DND-41 (cell line): Measurements from ENCODE around the gene FAR2.
"Not testable (repeated sequence)": the region's sequence is repeated elsewhere in the genome, so short reads cannot be mapped to it uniquely, and the experiment has no call there.

Experiments
- ATAC-seq: fragments of 200-7000 bp; cut with Tn5 transposase; 3 replicates; pipeline ENCODE4 v1.9.1; 2021; ENCODE audit warnings: low read depth; ENCODE audit not compliant: insufficient read depth
- DNase-seq: peaks from one replicate; pipeline ENCODE4 v3.0.0-alpha.2; 2020
- H2AFZ ChIP-seq: 2 replicates; pipeline ENCODE4 v1.6.0; 2012; ENCODE audit warnings: low read depth, low read length
- H3K27ac ChIP-seq: 2 replicates; pipeline ENCODE4 v1.5.1; 2012; ENCODE audit warnings: low read length, inconsistent platforms
- H3K27me3 ChIP-seq: fragments of 200-600 bp; sonication (generic); 2 replicates; pipeline ENCODE4 v1.6.0; 2012; ENCODE audit warnings: low read length, mild to moderate bottlenecking, inconsistent platforms; ENCODE audit not compliant: insufficient read depth, poor library complexity
- H3K36me3 ChIP-seq: 2 replicates; pipeline ENCODE4 v1.5.1; 2012; ENCODE audit warnings: low read length, inconsistent platforms; ENCODE audit not compliant: insufficient read depth
- H3K4me1 ChIP-seq: 2 replicates; pipeline ENCODE4 v1.5.1; 2012; ENCODE audit warnings: mild to moderate bottlenecking, low read length; ENCODE audit not compliant: insufficient read depth
- H3K4me2 ChIP-seq: 2 replicates; pipeline ENCODE4 v1.6.0; 2012; ENCODE audit warnings: mild to moderate bottlenecking, moderate library complexity, low read length, inconsistent platforms; ENCODE audit not compliant: insufficient read depth
- H3K4me3 ChIP-seq, 2 experiments: fragments of 200-600 bp in 1 of 2; shearing (Covaris generic) in 1 of 2; 2 replicates each; pipeline ENCODE4 v1.5.1; 2012 to 2016; ENCODE audit warnings: inconsistent platforms in 2 of 2, low read length in 2 of 2, mild to moderate bottlenecking in 2 of 2, low read depth in 1 of 2, moderate library complexity in 1 of 2
- H3K79me2 ChIP-seq: 2 replicates; pipeline ENCODE4 v1.6.0; 2012; ENCODE audit warnings: low read length, inconsistent platforms; ENCODE audit not compliant: insufficient read depth
- H3K9ac ChIP-seq: 2 replicates; pipeline ENCODE4 v1.6.0; 2012; ENCODE audit warnings: low read depth, mild to moderate bottlenecking, inconsistent platforms, low read length, moderate library complexity
- H3K9me3 ChIP-seq: 2 replicates; pipeline ENCODE4 v1.5.1; 2012; ENCODE audit warnings: low read length, moderate library complexity, mild to moderate bottlenecking, inconsistent platforms; ENCODE audit not compliant: insufficient read depth, severe bottlenecking
- H4K20me1 ChIP-seq: 2 replicates; pipeline ENCODE4 v1.6.0; 2012; ENCODE audit warnings: low read length; ENCODE audit not compliant: insufficient read depth
- CTCF ChIP-seq: IDR thresholded peaks from 2 replicates; pipeline ENCODE4 v1.5.1; 2012; ENCODE audit warnings: borderline replicate concordance, low read length, moderate library complexity, mild to moderate bottlenecking; ENCODE audit not compliant: poor library complexity, severe bottlenecking; ENCODE audit errors: extremely low read depth
- EZH2 ChIP-seq: IDR thresholded peaks from 3 replicates; pipeline ENCODE4 v1.6.1; 2012; ENCODE audit warnings: borderline replicate concordance, low read depth, mild to moderate bottlenecking, moderate library complexity, low read length, inconsistent platforms; ENCODE audit not compliant: severe bottlenecking

FAR2 gene

GRCh38 chr12:29164477-29165393 is 15.7 kb downstream of the FAR2 start:
- DNase-seq (no peak), ATAC-seq (peak; percentile 54; the same call in 2 of the 3 replicates)
- TF ChIP-seq CTCF (no peak), EZH2 (no peak)
- no peaks in the 10 kb centered on the region for H3K27me3 ChIP-seq
- no peak overlapping the region for H3K4me2 ChIP-seq
- no peak overlapping the region for H2AFZ ChIP-seq
- H4K20me1 ChIP-seq, result no peaks in the 10 kb centered on the region; the same call in 1 of the 2 replicates
- no peak overlapping the region for H3K9ac ChIP-seq
- H3K27ac ChIP-seq, result 0 out of 2 replicates have a peak overlapping the region, but pooled peaks have one; percentile 11
- no peaks in the 10 kb centered on the region for H3K36me3 ChIP-seq
- no peaks in the 10 kb centered on the region for H3K9me3 ChIP-seq
- H3K4me3 ChIP-seq, result no peak overlapping the region
- H3K4me1 ChIP-seq, result peaks cover 10% of the 10 kb centered on the region
- H3K79me2 ChIP-seq, result peaks cover 5% of the 10 kb centered on the region

- peaks cover 10% of the 10 kb centered on the region for H3K36me3 ChIP-seq
- no peaks in the 10 kb centered on the region for H3K27me3 ChIP-seq
- H3K4me2 ChIP-seq, result no peak overlapping the region
- ATAC-seq, result no peak
- no peak overlapping the region for H3K9ac ChIP-seq
- no peak overlapping the region for H3K27ac ChIP-seq
- H3K4me3 ChIP-seq, result no peak overlapping the region
- no peak overlapping the region for H2AFZ ChIP-seq
- H3K9me3 ChIP-seq, result peaks cover 7% of the 10 kb centered on the region
- peaks cover 10% of the 10 kb centered on the region for H3K4me1 ChIP-seq
- TF ChIP-seq EZH2 (no peak), CTCF (no peak)
- no peak for DNase-seq
- H3K79me2 ChIP-seq, result no peaks in the 10 kb centered on the region; the same call in 1 of the 2 replicates
- no peaks in the 10 kb centered on the region for H4K20me1 ChIP-seq
These were observed 18.4 kb downstream of the FAR2 start for GRCh38 chr12:29167445-29167844.

- TF ChIP-seq EZH2 (no peak), CTCF (no peak)
- Histone ChIP-seq H3K36me3 (peaks cover 10% of the 10 kb centered on the region), H3K4me1 (peaks cover 10% of the 10 kb centered on the region), H2AFZ (no peak overlapping the region), H3K79me2 (no peaks in the 10 kb centered on the region; the same call in 1 of the 2 replicates), H3K9ac (no peak overlapping the region), H4K20me1 (no peaks in the 10 kb centered on the region), H3K27ac (no peak overlapping the region), H3K9me3 (peaks cover 7% of the 10 kb centered on the region), H3K4me2 (no peak overlapping the region), H3K4me3 (no peak overlapping the region), H3K27me3 (no peaks in the 10 kb centered on the region)
- ATAC-seq (no peak), DNase-seq (no peak)
These were observed 18.9 kb downstream of the FAR2 start for GRCh38 chr12:29167988-29168387.

GRCh38 chr12:29169978-29170377 is 20.9 kb downstream of the FAR2 start:
- H3K27ac ChIP-seq, DNase-seq, H3K27me3 ChIP-seq, H3K9me3 ChIP-seq, H3K9ac ChIP-seq, H2AFZ ChIP-seq, H3K4me2 ChIP-seq, H4K20me1 ChIP-seq, H3K79me2 ChIP-seq, H3K4me3 ChIP-seq, H3K36me3 ChIP-seq, H3K4me1 ChIP-seq, ATAC-seq: not testable (repeated sequence)

GRCh38 chr12:29170478-29171084 is 21.5 kb downstream of the FAR2 start:
- ATAC-seq, H3K9ac ChIP-seq, H3K4me3 ChIP-seq, H3K79me2 ChIP-seq, H3K36me3 ChIP-seq, H3K4me1 ChIP-seq, DNase-seq, H3K27me3 ChIP-seq, H3K4me2 ChIP-seq, H4K20me1 ChIP-seq, H3K9me3 ChIP-seq, H2AFZ ChIP-seq, H3K27ac ChIP-seq: not testable (repeated sequence)
